Liver (tissue), 3 donors: ENCODE data around the gene KCNJ10.

Experiments used
- GABPA ChIP-seq, 2 donors: IDR thresholded peaks in 1 of 2; conservative IDR thresholded peaks in 1 of 2; 2 replicates each; pipeline ENCODE4 v1.6.1; 2016; ENCODE audit warnings: antibody characterized with exemption in 2 of 2, mild to moderate bottlenecking in 1 of 2, moderate library complexity in 1 of 2
- JUND ChIP-seq, 2 donors: IDR thresholded peaks; 2 replicates each; pipeline ENCODE4 v1.6.1; 2016; ENCODE audit warnings: antibody characterized with exemption in 2 of 2
- NR2F2 ChIP-seq: IDR thresholded peaks from 2 replicates; pipeline ENCODE4 v1.6.1; 2016; ENCODE audit warnings: antibody characterized with exemption
- SP1 ChIP-seq: IDR thresholded peaks from 2 replicates; pipeline ENCODE4 v1.6.1; 2018; ENCODE audit warnings: antibody characterized with exemption, mild to moderate bottlenecking
- YY1 ChIP-seq: IDR thresholded peaks from 2 replicates; pipeline ENCODE4 v1.6.1; 2016; ENCODE audit warnings: antibody characterized with exemption, mild to moderate bottlenecking
- TF ChIP-seq, protein P1 (sequence below): fragments of 150-350 bp; IDR thresholded peaks from 2 replicates; pipeline ENCODE4 v1.5.1; 2017; ENCODE audit warnings: improper control_type of control experiment, low read depth, low read length; ENCODE audit not compliant: missing input control
- TF ChIP-seq, protein P2 (sequence below): IDR thresholded peaks from 2 replicates; pipeline ENCODE4 v1.6.1; 2016; ENCODE audit warnings: antibody characterized with exemption
- donor health status: healthy.
- donor health status: healthy.

DNA sequence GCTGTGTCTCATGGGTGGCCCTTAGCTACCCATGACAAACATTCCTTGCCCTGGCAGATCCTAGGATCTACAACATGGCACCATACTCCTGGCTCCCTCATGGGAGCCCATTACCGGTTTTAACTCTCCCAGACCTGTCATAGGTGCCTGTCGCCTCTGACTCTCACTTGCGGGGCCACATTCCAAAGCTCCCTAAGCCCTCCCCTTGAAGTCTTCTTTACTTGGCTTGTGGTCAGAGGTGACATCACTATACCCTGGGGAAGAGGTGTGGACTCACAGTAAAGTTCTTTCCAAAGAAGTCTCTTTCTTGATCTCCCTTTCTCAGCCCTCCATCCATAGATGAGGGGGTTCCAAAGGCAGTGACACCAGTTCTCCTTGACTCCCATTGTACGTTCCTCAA, 110.5 kb downstream of the KCNJ10 start:
- TF ChIP-seq JUND (IDR thresholded peaks at IDR 0.05) (no peak), YY1 (no peak), SP1 (no peak), NR2F2 (no peak), GABPA (IDR thresholded peaks at IDR 0.05 in 1 of 2, conservative IDR thresholded peaks at IDR 0.05 in 1 of 2) (no peak)
- TF ChIP-seq, protein P1, sequence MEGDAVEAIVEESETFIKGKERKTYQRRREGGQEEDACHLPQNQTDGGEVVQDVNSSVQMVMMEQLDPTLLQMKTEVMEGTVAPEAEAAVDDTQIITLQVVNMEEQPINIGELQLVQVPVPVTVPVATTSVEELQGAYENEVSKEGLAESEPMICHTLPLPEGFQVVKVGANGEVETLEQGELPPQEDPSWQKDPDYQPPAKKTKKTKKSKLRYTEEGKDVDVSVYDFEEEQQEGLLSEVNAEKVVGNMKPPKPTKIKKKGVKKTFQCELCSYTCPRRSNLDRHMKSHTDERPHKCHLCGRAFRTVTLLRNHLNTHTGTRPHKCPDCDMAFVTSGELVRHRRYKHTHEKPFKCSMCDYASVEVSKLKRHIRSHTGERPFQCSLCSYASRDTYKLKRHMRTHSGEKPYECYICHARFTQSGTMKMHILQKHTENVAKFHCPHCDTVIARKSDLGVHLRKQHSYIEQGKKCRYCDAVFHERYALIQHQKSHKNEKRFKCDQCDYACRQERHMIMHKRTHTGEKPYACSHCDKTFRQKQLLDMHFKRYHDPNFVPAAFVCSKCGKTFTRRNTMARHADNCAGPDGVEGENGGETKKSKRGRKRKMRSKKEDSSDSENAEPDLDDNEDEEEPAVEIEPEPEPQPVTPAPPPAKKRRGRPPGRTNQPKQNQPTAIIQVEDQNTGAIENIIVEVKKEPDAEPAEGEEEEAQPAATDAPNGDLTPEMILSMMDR, result no peak
- TF ChIP-seq, protein P2, sequence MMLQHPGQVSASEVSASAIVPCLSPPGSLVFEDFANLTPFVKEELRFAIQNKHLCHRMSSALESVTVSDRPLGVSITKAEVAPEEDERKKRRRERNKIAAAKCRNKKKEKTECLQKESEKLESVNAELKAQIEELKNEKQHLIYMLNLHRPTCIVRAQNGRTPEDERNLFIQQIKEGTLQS, result no peak
